ENCODE results near the gene CSNK1D.

GRCh38 chr17:82267575-82268379 is 5.7 kb downstream of the CSNK1D start:
- TF ChIP-seq POLR2A (IDR thresholded peaks at IDR 0.05) (no peak), CTCF (IDR thresholded peaks at IDR 0.05) (no peak)
